GM12878 (cell line): ENCODE measurements around the gene MYO18B. TPM values are rescaled to one million over a fixed set of nuclear protein-coding genes. Genes with fewer than 3 reads are reported as not detected.

Experiments used
- ATAC-seq: fragments of 200-7000 bp; cut with Tn5 transposase; 3 replicates; pipeline ENCODE4 v1.9.1; 2020; ENCODE audit warnings: mild to moderate bottlenecking, moderate library complexity
- BruUV-seq: library from RNA; stranded (reverse); fragments of 400-500 nt; replicated peaks from 2 replicates; lab custom pipeline; 2021; lab: Mats Ljungman, UMichigan
- CTCF ChIA-PET: fragments of 300-600 bp; sonication (Branson Sonifier 250); formaldehyde crosslinking; extraction: SDS; loops from one replicate; lab custom pipeline; 2021; ENCODE audit warnings: inconsistent platforms; lab: Yijun Ruan, JAX
- POLR2A ChIA-PET: fragments of 350-600 bp; formaldehyde crosslinking; extraction: SDS; loops from one replicate; lab custom pipeline; 2021; ENCODE audit warnings: inconsistent platforms; lab: Charles Lee
- RAD21 ChIA-PET: fragments of 300-600 bp; sonication (Branson Sonifier 250); formaldehyde crosslinking; loops from one replicate; lab custom pipeline; 2023; ENCODE audit warnings: antibody characterized with exemption; ENCODE audit not compliant: unreplicated experiment; lab: Charles Lee
- SMC1A ChIA-PET: fragments of 300-600 bp; sonication (Branson Sonifier 250); formaldehyde crosslinking; loops from one replicate; lab custom pipeline; 2023; ENCODE audit not compliant: unreplicated experiment, uncharacterized antibody; lab: Charles Lee
- DNase-seq: peaks from one replicate; pipeline ENCODE4 v3.0.0-alpha.2; 2011; ENCODE audit warnings: low read depth, low spot score
- FAIRE-seq: peaks from 3 replicates; lab custom pipeline; 2011; peaks lifted over from hg19 to GRCh38; lab: Jason Lieb, UNC
- H2AFZ ChIP-seq: 2 replicates; pipeline ENCODE4 v1.6.0; 2011; ENCODE audit warnings: low read depth, low read length, control low read depth; ENCODE audit not compliant: control insufficient read depth
- H3K27ac ChIP-seq: 2 replicates; pipeline ENCODE4 v1.5.1; 2011; ENCODE audit warnings: control low read depth; ENCODE audit not compliant: control insufficient read depth, insufficient read depth
- H3K27me3 ChIP-seq, 2 experiments: replicated peaks in 1 of 2; 2 replicates each; pipeline versions ENCODE4 v1.6.0 to v1.6.1; 2011; ENCODE audit warnings: low read length in 1 of 2; ENCODE audit not compliant: control insufficient read depth in 2 of 2, insufficient read depth in 2 of 2
- H3K36me3 ChIP-seq, 2 experiments: 2 replicates each; pipeline ENCODE4 v1.5.1; 2011; ENCODE audit warnings: low read length in 1 of 2; ENCODE audit not compliant: control insufficient read depth in 2 of 2, insufficient read depth in 2 of 2
- H3K4me1 ChIP-seq: 2 replicates; pipeline ENCODE4 v1.6.1; 2011; ENCODE audit warnings: mild to moderate bottlenecking, low read length, moderate library complexity, mixed read lengths; ENCODE audit not compliant: control insufficient read depth, insufficient read depth
- H3K4me2 ChIP-seq: 2 replicates; pipeline ENCODE4 v1.6.0; 2011; ENCODE audit warnings: control low read depth; ENCODE audit not compliant: control insufficient read depth, insufficient read depth
- H3K4me3 ChIP-seq: fragments of 200-600 bp; sonication (generic); 2 replicates; pipeline ENCODE4 v1.5.1; 2016
- H3K79me2 ChIP-seq: 2 replicates; pipeline ENCODE4 v1.6.0; 2011; ENCODE audit warnings: low read length; ENCODE audit not compliant: control insufficient read depth, insufficient read depth
- H3K9ac ChIP-seq: 2 replicates; pipeline ENCODE4 v1.8.0; 2011; ENCODE audit warnings: low read length, control low read depth, mixed read lengths; ENCODE audit not compliant: control insufficient read depth, insufficient read depth
- H3K9me3 ChIP-seq: replicated peaks from 3 replicates; pipeline ENCODE4 v1.5.1; 2011; ENCODE audit warnings: mild to moderate bottlenecking, low read length; ENCODE audit not compliant: control insufficient read depth, insufficient read depth
- H4K20me1 ChIP-seq: 2 replicates; pipeline ENCODE4 v1.6.0; 2011; ENCODE audit not compliant: control insufficient read depth, insufficient read depth
- CREB1 ChIP-seq: IDR thresholded peaks from 2 replicates; pipeline ENCODE4 v1.6.1; 2012; ENCODE audit warnings: low read depth, mild to moderate bottlenecking, inconsistent platforms
- HDAC6 ChIP-seq: fragments of 200-600 bp; sonication (generic); IDR thresholded peaks from one replicate; pipeline ENCODE4 v1.8.0; 2017; ENCODE audit warnings: antibody characterized with exemption; ENCODE audit not compliant: unreplicated experiment
- KAT2A ChIP-seq: conservative IDR thresholded peaks from 2 replicates; pipeline ENCODE4 v1.6.1; 2011; ENCODE audit warnings: low read depth, low read length; ENCODE audit not compliant: control insufficient read depth
- MTA2 ChIP-seq: fragments of 450-650 bp; IDR thresholded peaks from 2 replicates; pipeline ENCODE4 v1.6.1; 2016; ENCODE audit warnings: low read depth, mild to moderate bottlenecking, moderate library complexity
- SMARCA5 ChIP-seq: fragments of 450-650 bp; IDR thresholded peaks from 2 replicates; pipeline ENCODE4 v1.6.1; 2017; ENCODE audit warnings: mild to moderate bottlenecking
- TCF7 ChIP-seq: IDR thresholded peaks from 2 replicates; pipeline ENCODE4 v1.6.1; 2014; ENCODE audit warnings: antibody characterized with exemption, borderline replicate concordance
- WGBS: methylation state at CpG from one replicate; pipeline ENCODE4 v1.1.6; 2016; ENCODE audit warnings: low lambda C conversion rate; ENCODE audit not compliant: insufficient replicate concordance, insufficient coverage; ENCODE audit errors: missing lambda C conversion rate; 5-methylcytosine and 5-hydroxymethylcytosine counted together
- in situ Hi-C: fragments of 300-500 bp; cut with MboI; formaldehyde crosslinking; loops from 9 replicates; pipeline ENCODE4 v1.14.3; 2018; ENCODE audit warnings: mixed read lengths
- intact Hi-C: fragments of 100-400 bp; cut with micrococcal nuclease; formaldehyde crosslinking; loops from one replicate; pipeline ENCODE4 v1.14.2; 2022; ENCODE audit not compliant: unreplicated experiment
- polyA plus RNA-seq, 11 experiments: library from polyadenylated mRNA; depleted of rRNA in 4 of 11; unstranded in 6 of 11; stranded (reverse) in 5 of 11; fragments of >200 nt; fragmentation: Nextera tagmentation in 4 of 11; fragmentation: Illumina TruSeq in 1 of 11; extraction: Ambion mirVana in 4 of 11; extraction: Trizol in 1 of 11; gene quantifications; 1 replicate in 1 of 11; 2 replicates in 10 of 11; pipeline versions ENCODE4 v1.2.1 to v1.2.3, GENCODE V29; 2011 to 2016; ENCODE audit warnings: inconsistent platforms in 2 of 11, missing spikeins in 2 of 11, low read depth in 1 of 11
- total RNA-seq, 4 experiments: library from RNA; depleted of rRNA in 3 of 4; stranded (reverse); fragments of >200 nt in 3 of 4; fragmentation: Illumina TruSeq in 1 of 4; extraction: Trizol in 1 of 4; gene quantifications; 2 replicates each; pipeline versions ENCODE4 v1.2.1 to v1.2.3, GENCODE V29; 2013 to 2021
- TF ChIP-seq, protein P1 (sequence below): fragments of 450-650 bp; IDR thresholded peaks from 2 replicates; pipeline ENCODE4 v1.6.1; 2017; ENCODE audit warnings: mild to moderate bottlenecking

MYO18B gene
- total and polyA plus RNA-seq, 10 of the 15 experiments (the other 5 are each of a cell fraction or from before 2014, with no cell fraction given): 0.05 to 2.1 (median 0.51) TPM; not detected in 1

- in situ Hi-C loops (loop anchor here (5.0 to 10.0 kb wide), 3 partner anchors 213 to 536 kb away; no protein-coding TSS in a partner anchor), intact Hi-C loops (loop anchor here (10.0 kb wide), 1 partner anchor 536 kb away; no protein-coding TSS in a partner anchor)
- Histone ChIP-seq H3K4me1 (0 out of 2 replicates have a peak, but pooled peaks cover 3% of the 10 kb centered on the region), H4K20me1 (no peaks in the 10 kb centered on the region), H3K27ac (no peak overlapping the region), H3K9me3 (peaks cover 2% of the 10 kb centered on the region; the same call in 2 of the 3 replicates), H3K79me2 (no peaks in the 10 kb centered on the region), H3K4me3 (no peak overlapping the region), H2AFZ (no peak overlapping the region), H3K27me3 (no peaks in the 10 kb centered on the region), H3K36me3 (no peaks in the 10 kb centered on the region), H3K4me2 (no peak overlapping the region), H3K9ac (no peak overlapping the region)
- CTCF ChIA-PET: interaction anchor here (1.5 kb wide), 1 partner anchor 226 kb away, joined by 5 read pairs; no protein-coding TSS in a partner anchor
- BruUV-seq: no TSS peak
- ATAC-seq (no peak), FAIRE-seq (no peak), DNase-seq (no peak)
- WGBS: 83% methylated on average over 4 of the region's 4 CpGs
- TF ChIP-seq CREB1 (no peak), TCF7 (no peak), KAT2A (no peak), HDAC6 (no peak), SMARCA5 (no peak), MTA2 (no peak)
- TF ChIP-seq, protein P1, sequence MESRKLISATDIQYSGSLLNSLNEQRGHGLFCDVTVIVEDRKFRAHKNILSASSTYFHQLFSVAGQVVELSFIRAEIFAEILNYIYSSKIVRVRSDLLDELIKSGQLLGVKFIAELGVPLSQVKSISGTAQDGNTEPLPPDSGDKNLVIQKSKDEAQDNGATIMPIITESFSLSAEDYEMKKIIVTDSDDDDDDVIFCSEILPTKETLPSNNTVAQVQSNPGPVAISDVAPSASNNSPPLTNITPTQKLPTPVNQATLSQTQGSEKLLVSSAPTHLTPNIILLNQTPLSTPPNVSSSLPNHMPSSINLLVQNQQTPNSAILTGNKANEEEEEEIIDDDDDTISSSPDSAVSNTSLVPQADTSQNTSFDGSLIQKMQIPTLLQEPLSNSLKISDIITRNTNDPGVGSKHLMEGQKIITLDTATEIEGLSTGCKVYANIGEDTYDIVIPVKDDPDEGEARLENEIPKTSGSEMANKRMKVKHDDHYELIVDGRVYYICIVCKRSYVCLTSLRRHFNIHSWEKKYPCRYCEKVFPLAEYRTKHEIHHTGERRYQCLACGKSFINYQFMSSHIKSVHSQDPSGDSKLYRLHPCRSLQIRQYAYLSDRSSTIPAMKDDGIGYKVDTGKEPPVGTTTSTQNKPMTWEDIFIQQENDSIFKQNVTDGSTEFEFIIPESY: no peak
- POLR2A ChIA-PET: no interaction called here
- RAD21 ChIA-PET: interaction anchor here (3.7 kb wide), 1 partner anchor 227 kb away, joined by 57 read pairs; no protein-coding TSS in a partner anchor
- SMC1A ChIA-PET: interaction anchor here (0.6 to 3.7 kb wide), 2 partner anchors 28 to 228 kb away, joined by 3 to 52 read pairs; partner anchors contain the start of gene MYO18B
Measured at GRCh38 chr22:25770333-25770732, 28.3 kb downstream of the MYO18B start.
